HepG2 (cell line): ENCODE data around the gene VPS25. TPM values are rescaled to one million over a fixed set of nuclear protein-coding genes. Genes with fewer than 3 reads are reported as not detected.

Source experiments
- AGO2 ChIP-seq: fragments of 200-400 bp; formaldehyde crosslinking; optimal IDR thresholded peaks from 2 replicates; pipeline ENCODE3; 2017; ENCODE audit warnings: mild to moderate bottlenecking, low read depth, low read length, moderate library complexity
- ARNT ChIP-seq: fragments of 450-650 bp; IDR thresholded peaks from 2 replicates; pipeline ENCODE4 v1.6.1; 2017
- HNF4A ChIP-seq: sonication (generic); formaldehyde crosslinking; IDR thresholded peaks from 2 replicates; pipeline ENCODE4 v1.4.0; 2020; ENCODE audit warnings: missing genetic modification reagents
- HOXD1 ChIP-seq: sonication (generic); formaldehyde crosslinking; IDR thresholded peaks from 2 replicates; pipeline ENCODE4 v1.5.0; 2020; ENCODE audit warnings: missing genetic modification reagents
- ISL2 ChIP-seq: sonication (generic); formaldehyde crosslinking; IDR thresholded peaks from 2 replicates; pipeline ENCODE4 v1.5.0; 2020; ENCODE audit warnings: missing genetic modification reagents
- NFRKB ChIP-seq: fragments of 450-650 bp; IDR thresholded peaks from 2 replicates; pipeline ENCODE4 v1.6.1; 2017
- SP2 ChIP-seq: sonication (generic); formaldehyde crosslinking; IDR thresholded peaks from 2 replicates; pipeline ENCODE4 v1.5.1; 2020; ENCODE audit warnings: mild to moderate bottlenecking, missing genetic modification reagents
- ZBTB38 ChIP-seq: sonication (generic); formaldehyde crosslinking; IDR thresholded peaks from 2 replicates; pipeline ENCODE4 v1.5.1; 2020; ENCODE audit warnings: mild to moderate bottlenecking, missing genetic modification reagents
- ZNF772 ChIP-seq: sonication (generic); formaldehyde crosslinking; IDR thresholded peaks from 2 replicates; pipeline ENCODE4 v1.5.0; 2020; ENCODE audit warnings: mild to moderate bottlenecking, missing genetic modification reagents
- polyA plus RNA-seq, 8 experiments: library from polyadenylated mRNA; depleted of rRNA in 3 of 8; stranded (reverse) in 7 of 8; unstranded in 1 of 8; fragments of >200 nt; fragmentation: Illumina TruSeq in 4 of 8; extraction: Trizol in 4 of 8; gene quantifications; 2 replicates each; pipeline versions ENCODE4 v1.2.1 to v1.2.3, GENCODE V29; 2011 to 2016; ENCODE audit warnings: low read depth in 4 of 8, missing spikeins in 1 of 8, mixed read lengths in 1 of 8; ENCODE audit not compliant: insufficient read depth in 1 of 8
- total RNA-seq, 5 experiments: library from RNA; depleted of rRNA; stranded (reverse); fragments of >200 nt; fragmentation: Illumina TruSeq; extraction: Trizol; gene quantifications; 2 replicates each; pipeline ENCODE4 v1.2.3, GENCODE V29; 2016; ENCODE audit warnings: low read depth in 1 of 5
- TF ChIP-seq, protein P1 (sequence below): sonication (generic); formaldehyde crosslinking; conservative IDR thresholded peaks from 2 replicates; pipeline ENCODE4 v1.4.0; 2020; ENCODE audit warnings: mild to moderate bottlenecking, missing genetic modification reagents, moderate library complexity
- TF ChIP-seq, protein P2 (sequence below): sonication (generic); formaldehyde crosslinking; IDR thresholded peaks from 2 replicates; pipeline ENCODE4 v1.4.0; 2020; ENCODE audit warnings: missing genetic modification reagents
- TF ChIP-seq, protein P3 (sequence below): sonication (generic); formaldehyde crosslinking; IDR thresholded peaks from 2 replicates; pipeline ENCODE4 v1.4.0; 2020; ENCODE audit warnings: missing genetic modification reagents
- TF ChIP-seq, protein P4 (sequence below): sonication (generic); formaldehyde crosslinking; IDR thresholded peaks from 2 replicates; pipeline ENCODE4 v1.4.0; 2020; ENCODE audit warnings: missing genetic modification reagents, borderline replicate concordance
- TF ChIP-seq, protein P5 (sequence below): IDR thresholded peaks from 2 replicates; pipeline ENCODE4 v1.6.1; 2016; ENCODE audit warnings: low read depth, control low read depth
- TF ChIP-seq, protein P6 (sequence below): IDR thresholded peaks from 2 replicates; pipeline ENCODE4 v1.6.1; 2016; ENCODE audit warnings: missing compliant biosample characterization, missing genetic modification reagents, borderline replicate concordance

VPS25 gene
- total and polyA plus RNA-seq, 2 of the 13 experiments (the other 11 are each of a cell fraction or from before 2014, with no cell fraction given), result 161 to 249 TPM

DNA sequence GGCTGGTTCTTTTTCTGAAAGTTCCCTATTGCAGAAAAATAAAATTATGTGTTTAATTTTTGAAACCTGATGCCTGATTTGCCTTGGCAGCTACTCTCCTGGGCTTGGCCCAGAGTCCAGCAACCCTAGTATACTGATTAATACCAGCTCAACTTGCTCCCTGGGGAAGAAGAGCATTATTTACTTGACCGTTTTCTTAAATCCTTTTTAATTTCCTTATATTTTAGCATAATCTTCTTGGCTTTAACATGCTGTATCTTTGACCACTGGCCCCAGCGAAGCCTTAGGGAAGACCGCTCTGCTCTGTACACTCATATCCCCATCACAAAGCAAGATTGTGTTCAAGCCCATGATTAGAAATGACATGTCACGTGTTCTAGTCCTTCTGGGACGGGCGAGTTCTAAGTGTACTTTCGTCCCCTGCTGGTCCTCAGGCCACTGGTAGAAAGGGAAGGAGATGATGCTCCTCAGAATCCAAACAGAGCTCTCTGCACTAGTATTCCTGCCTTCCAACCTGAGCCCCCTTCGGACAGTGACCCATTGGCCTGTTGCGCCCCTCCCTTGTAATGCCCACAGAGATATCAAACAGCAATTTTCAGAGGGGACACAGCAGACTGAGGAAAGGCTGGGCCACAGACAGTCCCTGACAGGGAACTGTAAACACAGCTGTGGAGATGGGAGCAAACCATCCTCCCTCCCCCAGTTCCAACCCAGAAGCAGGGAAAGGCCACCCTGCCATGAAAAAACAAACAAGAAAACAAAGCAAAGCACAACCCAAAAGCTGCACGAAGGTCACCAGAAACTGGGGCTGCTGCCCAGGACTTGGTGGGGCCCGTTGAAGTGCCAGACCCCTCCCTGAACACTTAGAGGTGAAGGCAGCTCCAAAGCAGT lies 24.1 kb upstream of the VPS25 start (continued):
- TF ChIP-seq, protein P1, sequence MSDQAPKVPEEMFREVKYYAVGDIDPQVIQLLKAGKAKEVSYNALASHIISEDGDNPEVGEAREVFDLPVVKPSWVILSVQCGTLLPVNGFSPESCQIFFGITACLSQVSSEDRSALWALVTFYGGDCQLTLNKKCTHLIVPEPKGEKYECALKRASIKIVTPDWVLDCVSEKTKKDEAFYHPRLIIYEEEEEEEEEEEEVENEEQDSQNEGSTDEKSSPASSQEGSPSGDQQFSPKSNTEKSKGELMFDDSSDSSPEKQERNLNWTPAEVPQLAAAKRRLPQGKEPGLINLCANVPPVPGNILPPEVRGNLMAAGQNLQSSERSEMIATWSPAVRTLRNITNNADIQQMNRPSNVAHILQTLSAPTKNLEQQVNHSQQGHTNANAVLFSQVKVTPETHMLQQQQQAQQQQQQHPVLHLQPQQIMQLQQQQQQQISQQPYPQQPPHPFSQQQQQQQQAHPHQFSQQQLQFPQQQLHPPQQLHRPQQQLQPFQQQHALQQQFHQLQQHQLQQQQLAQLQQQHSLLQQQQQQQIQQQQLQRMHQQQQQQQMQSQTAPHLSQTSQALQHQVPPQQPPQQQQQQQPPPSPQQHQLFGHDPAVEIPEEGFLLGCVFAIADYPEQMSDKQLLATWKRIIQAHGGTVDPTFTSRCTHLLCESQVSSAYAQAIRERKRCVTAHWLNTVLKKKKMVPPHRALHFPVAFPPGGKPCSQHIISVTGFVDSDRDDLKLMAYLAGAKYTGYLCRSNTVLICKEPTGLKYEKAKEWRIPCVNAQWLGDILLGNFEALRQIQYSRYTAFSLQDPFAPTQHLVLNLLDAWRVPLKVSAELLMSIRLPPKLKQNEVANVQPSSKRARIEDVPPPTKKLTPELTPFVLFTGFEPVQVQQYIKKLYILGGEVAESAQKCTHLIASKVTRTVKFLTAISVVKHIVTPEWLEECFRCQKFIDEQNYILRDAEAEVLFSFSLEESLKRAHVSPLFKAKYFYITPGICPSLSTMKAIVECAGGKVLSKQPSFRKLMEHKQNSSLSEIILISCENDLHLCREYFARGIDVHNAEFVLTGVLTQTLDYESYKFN (CRISPR knock-in tag), result peak; percentile 21; the same call in 1 of the 2 replicates
- TF ChIP-seq HNF4A (CRISPR knock-in tag), result 0 out of 2 replicates have a peak, but pooled peaks have one; percentile 8
- no peak for TF ChIP-seq NFRKB
- TF ChIP-seq, protein P2, sequence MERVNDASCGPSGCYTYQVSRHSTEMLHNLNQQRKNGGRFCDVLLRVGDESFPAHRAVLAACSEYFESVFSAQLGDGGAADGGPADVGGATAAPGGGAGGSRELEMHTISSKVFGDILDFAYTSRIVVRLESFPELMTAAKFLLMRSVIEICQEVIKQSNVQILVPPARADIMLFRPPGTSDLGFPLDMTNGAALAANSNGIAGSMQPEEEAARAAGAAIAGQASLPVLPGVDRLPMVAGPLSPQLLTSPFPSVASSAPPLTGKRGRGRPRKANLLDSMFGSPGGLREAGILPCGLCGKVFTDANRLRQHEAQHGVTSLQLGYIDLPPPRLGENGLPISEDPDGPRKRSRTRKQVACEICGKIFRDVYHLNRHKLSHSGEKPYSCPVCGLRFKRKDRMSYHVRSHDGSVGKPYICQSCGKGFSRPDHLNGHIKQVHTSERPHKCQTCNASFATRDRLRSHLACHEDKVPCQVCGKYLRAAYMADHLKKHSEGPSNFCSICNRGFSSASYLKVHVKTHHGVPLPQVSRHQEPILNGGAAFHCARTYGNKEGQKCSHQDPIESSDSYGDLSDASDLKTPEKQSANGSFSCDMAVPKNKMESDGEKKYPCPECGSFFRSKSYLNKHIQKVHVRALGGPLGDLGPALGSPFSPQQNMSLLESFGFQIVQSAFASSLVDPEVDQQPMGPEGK, result peak; percentile 66
- TF ChIP-seq ISL2 (CRISPR knock-in tag), result no peak
- no peak for TF ChIP-seq ARNT
- TF ChIP-seq, protein P3, sequence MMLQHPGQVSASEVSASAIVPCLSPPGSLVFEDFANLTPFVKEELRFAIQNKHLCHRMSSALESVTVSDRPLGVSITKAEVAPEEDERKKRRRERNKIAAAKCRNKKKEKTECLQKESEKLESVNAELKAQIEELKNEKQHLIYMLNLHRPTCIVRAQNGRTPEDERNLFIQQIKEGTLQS (CRISPR knock-in tag), result no peak
- TF ChIP-seq SP2 (CRISPR knock-in tag), result no peak
- no peak for TF ChIP-seq ZNF772 (CRISPR knock-in tag)
- TF ChIP-seq, protein P4, sequence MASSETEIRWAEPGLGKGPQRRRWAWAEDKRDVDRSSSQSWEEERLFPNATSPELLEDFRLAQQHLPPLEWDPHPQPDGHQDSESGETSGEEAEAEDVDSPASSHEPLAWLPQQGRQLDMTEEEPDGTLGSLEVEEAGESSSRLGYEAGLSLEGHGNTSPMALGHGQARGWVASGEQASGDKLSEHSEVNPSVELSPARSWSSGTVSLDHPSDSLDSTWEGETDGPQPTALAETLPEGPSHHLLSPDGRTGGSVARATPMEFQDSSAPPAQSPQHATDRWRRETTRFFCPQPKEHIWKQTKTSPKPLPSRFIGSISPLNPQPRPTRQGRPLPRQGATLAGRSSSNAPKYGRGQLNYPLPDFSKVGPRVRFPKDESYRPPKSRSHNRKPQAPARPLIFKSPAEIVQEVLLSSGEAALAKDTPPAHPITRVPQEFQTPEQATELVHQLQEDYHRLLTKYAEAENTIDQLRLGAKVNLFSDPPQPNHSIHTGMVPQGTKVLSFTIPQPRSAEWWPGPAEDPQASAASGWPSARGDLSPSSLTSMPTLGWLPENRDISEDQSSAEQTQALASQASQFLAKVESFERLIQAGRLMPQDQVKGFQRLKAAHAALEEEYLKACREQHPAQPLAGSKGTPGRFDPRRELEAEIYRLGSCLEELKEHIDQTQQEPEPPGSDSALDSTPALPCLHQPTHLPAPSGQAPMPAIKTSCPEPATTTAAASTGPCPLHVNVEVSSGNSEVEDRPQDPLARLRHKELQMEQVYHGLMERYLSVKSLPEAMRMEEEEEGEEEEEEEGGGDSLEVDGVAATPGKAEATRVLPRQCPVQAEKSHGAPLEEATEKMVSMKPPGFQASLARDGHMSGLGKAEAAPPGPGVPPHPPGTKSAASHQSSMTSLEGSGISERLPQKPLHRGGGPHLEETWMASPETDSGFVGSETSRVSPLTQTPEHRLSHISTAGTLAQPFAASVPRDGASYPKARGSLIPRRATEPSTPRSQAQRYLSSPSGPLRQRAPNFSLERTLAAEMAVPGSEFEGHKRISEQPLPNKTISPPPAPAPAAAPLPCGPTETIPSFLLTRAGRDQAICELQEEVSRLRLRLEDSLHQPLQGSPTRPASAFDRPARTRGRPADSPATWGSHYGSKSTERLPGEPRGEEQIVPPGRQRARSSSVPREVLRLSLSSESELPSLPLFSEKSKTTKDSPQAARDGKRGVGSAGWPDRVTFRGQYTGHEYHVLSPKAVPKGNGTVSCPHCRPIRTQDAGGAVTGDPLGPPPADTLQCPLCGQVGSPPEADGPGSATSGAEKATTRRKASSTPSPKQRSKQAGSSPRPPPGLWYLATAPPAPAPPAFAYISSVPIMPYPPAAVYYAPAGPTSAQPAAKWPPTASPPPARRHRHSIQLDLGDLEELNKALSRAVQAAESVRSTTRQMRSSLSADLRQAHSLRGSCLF (CRISPR knock-in tag), result no peak
- no peak for TF ChIP-seq AGO2
- TF ChIP-seq, protein P5, sequence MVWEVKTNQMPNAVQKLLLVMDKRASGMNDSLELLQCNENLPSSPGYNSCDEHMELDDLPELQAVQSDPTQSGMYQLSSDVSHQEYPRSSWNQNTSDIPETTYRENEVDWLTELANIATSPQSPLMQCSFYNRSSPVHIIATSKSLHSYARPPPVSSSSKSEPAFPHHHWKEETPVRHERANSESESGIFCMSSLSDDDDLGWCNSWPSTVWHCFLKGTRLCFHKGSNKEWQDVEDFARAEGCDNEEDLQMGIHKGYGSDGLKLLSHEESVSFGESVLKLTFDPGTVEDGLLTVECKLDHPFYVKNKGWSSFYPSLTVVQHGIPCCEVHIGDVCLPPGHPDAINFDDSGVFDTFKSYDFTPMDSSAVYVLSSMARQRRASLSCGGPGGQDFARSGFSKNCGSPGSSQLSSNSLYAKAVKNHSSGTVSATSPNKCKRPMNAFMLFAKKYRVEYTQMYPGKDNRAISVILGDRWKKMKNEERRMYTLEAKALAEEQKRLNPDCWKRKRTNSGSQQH (CRISPR knock-in tag), result no peak
- TF ChIP-seq HOXD1 (CRISPR knock-in tag), result no peak
- TF ChIP-seq ZBTB38 (CRISPR knock-in tag), result no peak
- TF ChIP-seq, protein P6, sequence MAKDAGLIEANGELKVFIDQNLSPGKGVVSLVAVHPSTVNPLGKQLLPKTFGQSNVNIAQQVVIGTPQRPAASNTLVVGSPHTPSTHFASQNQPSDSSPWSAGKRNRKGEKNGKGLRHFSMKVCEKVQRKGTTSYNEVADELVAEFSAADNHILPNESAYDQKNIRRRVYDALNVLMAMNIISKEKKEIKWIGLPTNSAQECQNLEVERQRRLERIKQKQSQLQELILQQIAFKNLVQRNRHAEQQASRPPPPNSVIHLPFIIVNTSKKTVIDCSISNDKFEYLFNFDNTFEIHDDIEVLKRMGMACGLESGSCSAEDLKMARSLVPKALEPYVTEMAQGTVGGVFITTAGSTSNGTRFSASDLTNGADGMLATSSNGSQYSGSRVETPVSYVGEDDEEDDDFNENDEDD (CRISPR knock-in tag), result no peak
